ENCODE data around the gene RAPGEF2.
"Not testable (repeated sequence)": the region's sequence is repeated elsewhere in the genome, so short reads cannot be mapped to it uniquely, and the experiment has no call there.

The RAPGEF2 gene, protein sequence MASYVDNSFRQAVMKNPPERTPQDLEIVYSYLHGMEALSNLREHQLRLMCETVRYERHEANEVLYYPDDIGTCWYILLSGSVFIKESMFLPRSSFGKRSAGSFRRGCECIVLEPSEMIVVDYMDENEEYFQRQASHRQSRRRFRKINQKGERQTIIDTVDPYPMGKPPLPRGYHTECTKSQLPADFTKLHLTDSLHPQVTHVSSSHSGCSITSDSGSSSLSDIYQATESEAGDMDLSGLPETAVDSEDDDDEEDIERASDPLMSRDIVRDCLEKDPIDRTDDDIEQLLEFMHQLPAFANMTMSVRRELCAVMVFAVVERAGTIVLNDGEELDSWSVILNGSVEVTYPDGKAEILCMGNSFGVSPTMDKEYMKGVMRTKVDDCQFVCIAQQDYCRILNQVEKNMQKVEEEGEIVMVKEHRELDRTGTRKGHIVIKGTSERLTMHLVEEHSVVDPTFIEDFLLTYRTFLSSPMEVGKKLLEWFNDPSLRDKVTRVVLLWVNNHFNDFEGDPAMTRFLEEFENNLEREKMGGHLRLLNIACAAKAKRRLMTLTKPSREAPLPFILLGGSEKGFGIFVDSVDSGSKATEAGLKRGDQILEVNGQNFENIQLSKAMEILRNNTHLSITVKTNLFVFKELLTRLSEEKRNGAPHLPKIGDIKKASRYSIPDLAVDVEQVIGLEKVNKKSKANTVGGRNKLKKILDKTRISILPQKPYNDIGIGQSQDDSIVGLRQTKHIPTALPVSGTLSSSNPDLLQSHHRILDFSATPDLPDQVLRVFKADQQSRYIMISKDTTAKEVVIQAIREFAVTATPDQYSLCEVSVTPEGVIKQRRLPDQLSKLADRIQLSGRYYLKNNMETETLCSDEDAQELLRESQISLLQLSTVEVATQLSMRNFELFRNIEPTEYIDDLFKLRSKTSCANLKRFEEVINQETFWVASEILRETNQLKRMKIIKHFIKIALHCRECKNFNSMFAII (N-terminal part only)

DNA sequence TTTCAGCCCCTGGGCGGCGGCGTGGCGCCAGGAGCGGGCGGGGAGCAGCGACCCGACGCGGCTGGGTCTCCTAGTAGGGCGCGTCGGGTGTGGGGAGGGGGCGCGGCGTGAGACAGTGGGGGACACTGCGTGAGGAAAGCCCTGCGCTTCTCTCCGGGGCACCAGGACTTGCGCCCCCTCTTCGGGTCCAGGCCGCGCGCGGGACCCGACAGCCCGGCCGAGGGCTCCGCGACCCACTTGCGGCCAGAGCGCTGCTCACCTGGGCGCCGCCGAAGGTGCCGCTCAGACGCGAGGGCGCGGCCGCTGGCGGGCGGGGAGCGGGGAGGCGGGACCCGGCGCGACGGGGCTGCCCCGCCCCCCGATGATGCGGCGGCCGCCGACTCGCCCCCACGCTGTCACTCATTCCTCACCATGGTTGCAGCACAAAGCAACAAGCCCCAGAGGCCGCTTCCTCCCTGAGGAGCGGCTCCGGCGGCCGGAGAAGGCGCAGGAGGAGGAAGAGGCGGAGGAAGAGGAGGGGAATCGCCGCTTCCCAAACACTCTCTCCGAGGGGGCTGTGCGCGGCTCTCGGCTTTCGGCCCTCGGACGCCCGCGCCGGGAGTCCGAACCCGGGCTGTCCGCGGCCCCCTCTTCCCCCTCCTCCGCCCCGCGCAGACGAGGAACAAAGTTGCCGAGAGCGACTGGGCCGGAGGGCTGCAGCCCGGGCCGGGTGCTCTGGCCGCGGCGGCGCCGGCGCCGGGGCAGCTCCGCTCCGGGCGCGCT is at the start of gene RAPGEF2:
Gene RAPGEF2 (plus strand): TSS at position 458 of the 762 bp plus-strand sequence. CDS start 1,084 bp downstream, outside the sequence.
- no peaks in the 10 kb centered on the region for H3K36me3 Mint-ChIP-seq
- H3K9me3 Mint-ChIP-seq (ENCODE audit: low read depth), result no peaks in the 10 kb centered on the region
- H3K27me3 Mint-ChIP-seq, result no peaks in the 10 kb centered on the region
- H3K27ac Mint-ChIP-seq, result peak within 1 kb of the TSS; percentile 70
- peaks cover 47% of the 10 kb centered on the region for H3K4me1 Mint-ChIP-seq (ENCODE audit: low read depth)
- peak within 1 kb of the TSS; percentile 87 for H3K4me3 Mint-ChIP-seq

GRCh38 chr4:159055833-159056232 is 47.0 kb upstream of the RAPGEF2 start:
- Mint-ChIP-seq H3K4me3 (no peak overlapping the region), H3K27me3 (peaks cover 8% of the 10 kb centered on the region), H3K4me1 (ENCODE audit: low read depth) (peaks cover 11% of the 10 kb centered on the region), H3K27ac (no peak overlapping the region), H3K36me3 (no peaks in the 10 kb centered on the region), H3K9me3 (ENCODE audit: low read depth) (no peaks in the 10 kb centered on the region)

- H3K27me3 Mint-ChIP-seq, result no peaks in the 10 kb centered on the region
- no peaks in the 10 kb centered on the region for H3K36me3 Mint-ChIP-seq
- no peak overlapping the region for H3K4me3 Mint-ChIP-seq
- H3K4me1 Mint-ChIP-seq (ENCODE audit: low read depth), result peaks cover 4% of the 10 kb centered on the region
- H3K27ac Mint-ChIP-seq, result no peak overlapping the region
- no peaks in the 10 kb centered on the region for H3K9me3 Mint-ChIP-seq (ENCODE audit: low read depth)
These were observed 42.7 kb upstream of the RAPGEF2 start for GRCh38 chr4:159060161-159060560.

- H3K36me3 Mint-ChIP-seq, result no peaks in the 10 kb centered on the region
- H3K27me3 Mint-ChIP-seq, result no peaks in the 10 kb centered on the region
- no peak overlapping the region for H3K4me3 Mint-ChIP-seq
- H3K9me3 Mint-ChIP-seq (ENCODE audit: low read depth), result no peaks in the 10 kb centered on the region
- H3K4me1 Mint-ChIP-seq (ENCODE audit: low read depth), result peaks cover 4% of the 10 kb centered on the region
- no peak overlapping the region for H3K27ac Mint-ChIP-seq
These were observed 40.5 kb upstream of the RAPGEF2 start for GRCh38 chr4:159062381-159062780.

- no peak overlapping the region for H3K27ac Mint-ChIP-seq
- no peak overlapping the region for H3K4me3 Mint-ChIP-seq
- H3K27me3 Mint-ChIP-seq, result no peaks in the 10 kb centered on the region
- no peaks in the 10 kb centered on the region for H3K9me3 Mint-ChIP-seq (ENCODE audit: low read depth)
- H3K4me1 Mint-ChIP-seq (ENCODE audit: low read depth), result peaks cover 4% of the 10 kb centered on the region
- no peaks in the 10 kb centered on the region for H3K36me3 Mint-ChIP-seq
These were observed 37.2 kb upstream of the RAPGEF2 start for GRCh38 chr4:159065513-159066240.

- not testable (repeated sequence) for H3K4me3 Mint-ChIP-seq
These were observed 34.7 kb upstream of the RAPGEF2 start for GRCh38 chr4:159068139-159068538.

DNA sequence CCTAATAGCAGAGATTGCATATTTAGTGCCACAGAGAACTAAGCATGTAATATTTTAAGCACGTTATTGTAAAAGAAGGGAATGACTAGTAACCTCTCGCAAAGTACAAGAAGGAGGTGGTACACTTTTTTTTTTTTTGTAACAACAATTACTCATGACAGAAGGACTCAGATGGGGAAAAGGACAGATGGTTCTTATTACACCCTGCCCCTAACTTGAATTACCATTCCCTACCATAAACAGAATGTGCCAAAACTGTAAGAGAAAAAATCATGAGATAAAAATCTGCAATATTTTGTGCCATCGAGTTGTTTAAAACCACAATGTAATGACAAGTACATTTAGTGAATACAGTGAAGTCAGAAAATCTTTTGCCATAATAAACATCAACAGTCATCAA is 33.0 kb upstream of the RAPGEF2 start:
- Mint-ChIP-seq H3K9me3 (ENCODE audit: low read depth) (no peaks in the 10 kb centered on the region), H3K4me1 (ENCODE audit: low read depth) (peaks cover 7% of the 10 kb centered on the region), H3K36me3 (no peaks in the 10 kb centered on the region), H3K27ac (no peak overlapping the region), H3K27me3 (no peaks in the 10 kb centered on the region), H3K4me3 (no peak overlapping the region)

More at GRCh38 chr4:159068139-159068538, 34.7 kb upstream of the RAPGEF2 start:
- not testable (repeated sequence) for H3K27ac Mint-ChIP-seq; H3K36me3 Mint-ChIP-seq; H3K4me1 Mint-ChIP-seq (ENCODE audit: low read depth); H3K9me3 Mint-ChIP-seq (ENCODE audit: low read depth); H3K27me3 Mint-ChIP-seq

DNA sequence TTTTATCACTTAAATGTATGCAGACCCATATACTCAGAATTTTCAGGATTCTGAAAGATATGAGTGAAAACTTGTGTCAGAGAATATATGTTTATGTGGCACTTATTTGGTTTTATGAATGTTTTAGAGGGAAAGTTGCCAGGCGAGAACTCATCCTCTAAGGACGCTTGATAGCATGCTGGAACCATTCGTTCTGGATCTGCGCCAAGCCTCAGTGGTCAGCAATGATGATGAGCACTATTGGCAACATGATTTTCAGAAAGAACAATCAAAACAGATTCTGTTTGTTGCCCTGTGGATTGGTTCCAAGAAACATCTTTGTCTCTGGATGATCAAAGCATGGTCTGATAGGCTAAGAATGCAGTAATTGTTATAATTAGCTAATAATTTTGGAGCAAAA is 32.1 kb upstream of the RAPGEF2 start:
- H3K27ac Mint-ChIP-seq, result no peak overlapping the region
- H3K27me3 Mint-ChIP-seq, result no peaks in the 10 kb centered on the region
- H3K4me1 Mint-ChIP-seq (ENCODE audit: low read depth), result peaks cover 13% of the 10 kb centered on the region
- no peaks in the 10 kb centered on the region for H3K36me3 Mint-ChIP-seq
- no peak overlapping the region for H3K4me3 Mint-ChIP-seq
- no peaks in the 10 kb centered on the region for H3K9me3 Mint-ChIP-seq (ENCODE audit: low read depth)

DNA sequence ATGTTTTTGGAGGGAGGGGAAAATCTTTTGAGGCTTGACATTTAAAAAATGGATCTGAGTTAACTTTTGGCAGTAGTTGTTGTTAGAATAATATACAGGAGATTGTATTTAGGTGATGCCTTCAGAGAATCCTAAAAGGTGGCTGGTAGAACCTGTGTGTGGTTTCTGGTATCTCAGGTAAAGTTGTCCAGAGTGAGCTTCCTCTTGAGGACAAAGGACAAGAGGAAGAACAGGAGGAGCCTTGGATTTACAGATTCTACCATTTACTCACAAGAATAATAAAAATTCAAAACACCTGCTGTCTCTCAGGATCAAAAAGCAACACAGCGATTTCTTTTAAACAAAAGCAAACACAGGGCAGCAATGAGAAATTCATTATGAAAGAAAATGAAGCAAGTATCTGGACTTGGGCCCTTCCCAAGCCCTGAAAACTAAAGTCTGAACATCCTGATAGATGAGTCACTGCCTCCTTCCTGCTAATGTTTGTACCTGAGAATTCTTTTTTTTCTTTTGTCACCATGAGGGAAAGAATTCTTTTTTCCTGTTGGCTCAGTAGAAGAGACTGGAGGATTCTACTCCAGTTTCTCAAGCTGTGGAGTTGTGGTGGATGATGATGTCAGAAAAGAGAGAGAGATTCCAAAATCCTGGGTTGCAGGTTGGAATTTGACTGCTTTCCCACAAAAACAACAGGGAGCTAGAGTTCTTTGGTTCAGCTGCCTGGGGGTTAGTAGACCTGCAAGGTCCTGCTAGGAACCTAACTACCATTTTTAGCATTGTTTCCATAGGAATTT is 31.5 kb upstream of the RAPGEF2 start:
- Mint-ChIP-seq H3K36me3 (no peaks in the 10 kb centered on the region), H3K4me1 (ENCODE audit: low read depth) (peaks cover 14% of the 10 kb centered on the region), H3K9me3 (ENCODE audit: low read depth) (no peaks in the 10 kb centered on the region), H3K4me3 (no peak overlapping the region), H3K27me3 (no peaks in the 10 kb centered on the region), H3K27ac (no peak overlapping the region)

DNA sequence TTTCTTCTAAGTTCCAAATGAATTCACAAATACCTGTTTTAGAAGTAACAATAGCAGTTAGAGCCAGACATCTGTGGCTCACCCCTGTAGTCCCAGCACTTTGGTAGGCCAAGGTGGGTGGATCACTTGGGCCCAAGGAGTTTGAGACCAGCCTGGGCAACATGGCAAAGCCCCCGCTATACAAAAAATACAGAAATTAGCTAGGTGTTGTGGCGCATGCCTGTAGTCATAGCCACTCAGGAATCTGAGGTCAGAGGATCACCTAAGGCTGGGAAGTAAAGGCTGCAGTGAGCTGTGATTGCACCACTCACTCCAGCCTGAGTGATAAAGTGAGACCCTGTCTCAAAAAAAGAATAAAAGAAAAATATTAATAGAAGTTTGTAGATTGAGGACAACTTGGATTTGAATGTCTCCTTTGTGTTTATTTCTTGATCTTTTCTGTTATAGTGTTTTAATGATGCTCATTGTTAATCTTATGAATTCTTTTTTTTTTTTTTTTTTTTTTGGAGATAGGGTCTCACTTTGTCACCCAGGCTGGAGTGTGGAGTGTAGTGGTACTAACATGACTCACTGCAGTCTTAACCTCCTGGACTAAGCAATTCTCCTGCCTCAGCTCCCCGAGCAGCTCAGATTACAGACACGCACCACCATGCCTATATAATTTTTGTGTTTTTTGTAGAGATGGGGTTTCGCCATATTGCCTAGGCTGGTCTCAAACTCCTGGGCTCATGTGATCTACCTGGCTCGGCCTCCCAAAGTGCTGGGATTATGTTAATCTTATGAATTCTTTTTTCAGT is 30.7 kb upstream of the RAPGEF2 start:
- H3K36me3 Mint-ChIP-seq, result no peaks in the 10 kb centered on the region
- no peaks in the 10 kb centered on the region for H3K9me3 Mint-ChIP-seq (ENCODE audit: low read depth)
- H3K4me3 Mint-ChIP-seq, result no peak overlapping the region
- no peak overlapping the region for H3K27ac Mint-ChIP-seq
- H3K27me3 Mint-ChIP-seq, result no peaks in the 10 kb centered on the region
- peaks cover 14% of the 10 kb centered on the region for H3K4me1 Mint-ChIP-seq (ENCODE audit: low read depth)

- H3K9me3 Mint-ChIP-seq (ENCODE audit: low read depth), result no peaks in the 10 kb centered on the region
- H3K27me3 Mint-ChIP-seq, result no peaks in the 10 kb centered on the region
- H3K27ac Mint-ChIP-seq, result peak overlapping the region; percentile 18
- H3K4me1 Mint-ChIP-seq (ENCODE audit: low read depth), result peaks cover 28% of the 10 kb centered on the region
- H3K4me3 Mint-ChIP-seq, result no peak overlapping the region
- peaks cover 2% of the 10 kb centered on the region for H3K36me3 Mint-ChIP-seq
These were observed 27.3 kb upstream of the RAPGEF2 start for GRCh38 chr4:159075531-159075932.

GRCh38 chr4:159077018-159077417 is 25.9 kb upstream of the RAPGEF2 start:
- peak overlapping the region; percentile 23 for H3K4me3 Mint-ChIP-seq
- H3K27me3 Mint-ChIP-seq; H3K9me3 Mint-ChIP-seq (ENCODE audit: low read depth); H3K36me3 Mint-ChIP-seq: not testable (repeated sequence)
- H3K4me1 Mint-ChIP-seq (ENCODE audit: low read depth), result peaks cover 20% of the 10 kb centered on the region
- H3K27ac Mint-ChIP-seq, result peak overlapping the region; percentile 80
